Neural progenitor cell (in vitro differentiated cells): Measurements from ENCODE around the gene CLIC5. TPM values are rescaled to one million over a fixed set of nuclear protein-coding genes. Genes with fewer than 3 reads are reported as not detected.

ENCODE experiments used
- DNase-seq: peaks from one replicate; pipeline ENCODE4 v3.0.0-alpha.2; 2016; ENCODE audit warnings: low spot score
- H2AFZ ChIP-seq: fragments of 200-600 bp; sonication (generic); replicated peaks from 2 replicates; pipeline ENCODE4 v1.6.1; 2016; ENCODE audit warnings: antibody characterized with exemption
- H3F3A ChIP-seq: fragments of 200-600 bp; sonication (generic); 2 replicates; pipeline ENCODE4 v1.6.1; 2016; ENCODE audit warnings: antibody characterized with exemption, low read depth
- H3K27ac ChIP-seq: fragments of 200-600 bp; sonication (generic); 2 replicates; pipeline ENCODE4 v1.5.1; 2016; ENCODE audit warnings: mild to moderate bottlenecking
- H3K27me3 ChIP-seq: fragments of 200-600 bp; sonication (generic); 2 replicates; pipeline ENCODE4 v1.6.1; 2016; ENCODE audit warnings: mild to moderate bottlenecking, moderate library complexity
- H3K36me3 ChIP-seq: fragments of 200-600 bp; sonication (generic); 2 replicates; pipeline ENCODE4 v1.5.1; 2016
- H3K4me1 ChIP-seq: fragments of 200-600 bp; sonication (generic); 2 replicates; pipeline ENCODE4 v1.6.1; 2016; ENCODE audit warnings: mixed run types
- H3K4me2 ChIP-seq: fragments of 200-600 bp; sonication (generic); 2 replicates; pipeline ENCODE4 v1.6.1; 2016
- H3K4me3 ChIP-seq: fragments of 200-600 bp; sonication (generic); 2 replicates; pipeline ENCODE4 v1.5.1; 2016
- H3K79me2 ChIP-seq: fragments of 200-600 bp; sonication (generic); 2 replicates; pipeline ENCODE4 v1.6.1; 2016; ENCODE audit warnings: low read depth
- H3K9ac ChIP-seq: fragments of 200-600 bp; sonication (generic); 2 replicates; pipeline ENCODE4 v1.6.1; 2016
- H3K9me3 ChIP-seq: fragments of 200-600 bp; sonication (generic); 2 replicates; pipeline ENCODE4 v1.5.1; 2016; ENCODE audit warnings: low read depth
- H4K20me1 ChIP-seq: fragments of 200-600 bp; sonication (generic); 2 replicates; pipeline ENCODE4 v1.6.1; 2016; ENCODE audit warnings: low read depth
- H3K27ac Mint-ChIP-seq: 3 replicates; pipeline ENCODE4 v1.8.0; 2021; ENCODE audit warnings: mixed read lengths
- H3K27me3 Mint-ChIP-seq: 2 replicates; pipeline ENCODE4 v1.8.0; 2022; ENCODE audit warnings: low read depth, mild to moderate bottlenecking, inconsistent platforms, moderate library complexity, mixed read lengths; ENCODE audit not compliant: insufficient read depth
- H3K36me3 Mint-ChIP-seq: 3 replicates; pipeline ENCODE4 v1.8.0; 2021; ENCODE audit warnings: mixed read lengths
- H3K4me1 Mint-ChIP-seq: 3 replicates; pipeline ENCODE4 v1.8.0; 2021; ENCODE audit warnings: mixed read lengths
- H3K4me3 Mint-ChIP-seq: 3 replicates; pipeline ENCODE4 v1.8.0; 2021; ENCODE audit warnings: mild to moderate bottlenecking, moderate library complexity, mixed read lengths
- H3K9me3 Mint-ChIP-seq: 3 replicates; pipeline ENCODE4 v1.8.0; 2020; ENCODE audit warnings: mixed read lengths
- CTCF ChIP-seq: fragments of 200-600 bp; sonication (generic); IDR thresholded peaks from 2 replicates; pipeline ENCODE4 v1.5.1; 2017; ENCODE audit warnings: antibody characterized with exemption, mild to moderate bottlenecking
- EZH2 ChIP-seq: fragments of 200-600 bp; sonication (generic); IDR thresholded peaks from 2 replicates; pipeline ENCODE4 v1.6.1; 2017; ENCODE audit warnings: antibody characterized with exemption, mild to moderate bottlenecking, moderate library complexity
- EZH2phosphoT487 ChIP-seq: fragments of 200-600 bp; sonication (generic); IDR thresholded peaks from 2 replicates; pipeline ENCODE4 v1.6.1; 2017; ENCODE audit warnings: antibody characterized with exemption
- total RNA-seq: library from RNA; depleted of rRNA; stranded (reverse); fragments of >200 nt; gene quantifications from 2 replicates; pipeline ENCODE4 v1.2.3, GENCODE V29; 2015; ENCODE audit warnings: low replicate concordance

CLIC5 gene
- total RNA-seq, 1 donor from 2014 or later: not detected

GRCh38 chr6:45880159-45880558 is 135.5 kb downstream of the CLIC5 start:
- Histone ChIP-seq H3F3A (no peaks in the 10 kb centered on the region), H4K20me1 (no peaks in the 10 kb centered on the region), H3K79me2 (no peaks in the 10 kb centered on the region), H3K27me3 (no peaks in the 10 kb centered on the region), H3K36me3 (no peaks in the 10 kb centered on the region), H3K4me3 (no peak overlapping the region), H3K4me1 (no peaks in the 10 kb centered on the region), H3K4me2 (no peak overlapping the region), H3K27ac (no peak overlapping the region), H3K9me3 (no peaks in the 10 kb centered on the region), H2AFZ (no peak overlapping the region), H3K9ac (no peak overlapping the region)
- Mint-ChIP-seq H3K27ac (no peak overlapping the region), H3K4me1 (peaks cover 8% of the 10 kb centered on the region), H3K27me3 (no peaks in the 10 kb centered on the region), H3K36me3 (no peaks in the 10 kb centered on the region), H3K4me3 (no peak overlapping the region), H3K9me3 (no peaks in the 10 kb centered on the region)
- no peak for TF ChIP-seq EZH2
- no peak for DNase-seq

GRCh38 chr6:45877970-45878590 is 137.6 kb downstream of the CLIC5 start:
- Histone ChIP-seq H3K79me2 (no peaks in the 10 kb centered on the region), H3K4me3 (no peak overlapping the region), H3K9ac (no peak overlapping the region), H3K36me3 (no peaks in the 10 kb centered on the region), H2AFZ (no peak overlapping the region), H3K4me1 (no peaks in the 10 kb centered on the region), H3F3A (no peaks in the 10 kb centered on the region), H3K27ac (no peak overlapping the region), H4K20me1 (no peaks in the 10 kb centered on the region), H3K9me3 (no peaks in the 10 kb centered on the region), H3K27me3 (no peaks in the 10 kb centered on the region), H3K4me2 (no peak overlapping the region)
- TF ChIP-seq EZH2 (no peak), EZH2phosphoT487 (no peak)
- Mint-ChIP-seq H3K27ac (no peak overlapping the region), H3K4me3 (no peak overlapping the region), H3K9me3 (no peaks in the 10 kb centered on the region), H3K27me3 (peaks cover 6% of the 10 kb centered on the region), H3K4me1 (peaks cover 8% of the 10 kb centered on the region), H3K36me3 (no peaks in the 10 kb centered on the region)
- DNase-seq: no peak

GRCh38 chr6:45872827-45873365 is 142.8 kb downstream of the CLIC5 start:
- Histone ChIP-seq H3K4me1 (peaks cover 2% of the 10 kb centered on the region), H3K27me3 (no peaks in the 10 kb centered on the region)
- H3K27me3 Mint-ChIP-seq: peaks cover 9% of the 10 kb centered on the region

GRCh38 chr6:45870531-45870930 is 145.1 kb downstream of the CLIC5 start:
- no peaks in the 10 kb centered on the region for H3F3A ChIP-seq
- Mint-ChIP-seq H3K9me3 (no peaks in the 10 kb centered on the region), H3K36me3 (no peaks in the 10 kb centered on the region), H3K4me3 (no peak overlapping the region), H3K27me3 (peaks cover 9% of the 10 kb centered on the region), H3K4me1 (no peaks in the 10 kb centered on the region), H3K27ac (no peak overlapping the region)
- peaks cover 2% of the 10 kb centered on the region for H3K4me1 ChIP-seq
- H3K27ac ChIP-seq: no peak overlapping the region
- H4K20me1 ChIP-seq: no peaks in the 10 kb centered on the region
- H3K4me2 ChIP-seq: no peak overlapping the region
- H2AFZ ChIP-seq: no peak overlapping the region
- no peaks in the 10 kb centered on the region for H3K9me3 ChIP-seq
- no peaks in the 10 kb centered on the region for H3K27me3 ChIP-seq
- H3K9ac ChIP-seq: no peak overlapping the region
- DNase-seq: no peak
- no peaks in the 10 kb centered on the region for H3K36me3 ChIP-seq
- TF ChIP-seq EZH2phosphoT487: no peak
- no peak for TF ChIP-seq CTCF
- no peak for TF ChIP-seq EZH2
- H3K79me2 ChIP-seq: no peaks in the 10 kb centered on the region
- H3K4me3 ChIP-seq: no peak overlapping the region

More at GRCh38 chr6:45872827-45873365, 142.8 kb downstream of the CLIC5 start:
- Histone ChIP-seq H3K79me2 (no peaks in the 10 kb centered on the region), H4K20me1 (no peaks in the 10 kb centered on the region), H3K9ac (no peak overlapping the region), H2AFZ (no peak overlapping the region), H3K27ac (no peak overlapping the region), H3K9me3 (no peaks in the 10 kb centered on the region), H3F3A (no peaks in the 10 kb centered on the region), H3K4me2 (no peak overlapping the region), H3K36me3 (no peaks in the 10 kb centered on the region), H3K4me3 (no peak overlapping the region)
- no peak for TF ChIP-seq EZH2phosphoT487
- no peak for TF ChIP-seq CTCF
- no peak for TF ChIP-seq EZH2
- Mint-ChIP-seq H3K4me1 (no peaks in the 10 kb centered on the region), H3K27ac (no peak overlapping the region), H3K4me3 (no peak overlapping the region), H3K36me3 (no peaks in the 10 kb centered on the region), H3K9me3 (no peaks in the 10 kb centered on the region)
- DNase-seq: no peak
